IMR-90 (cell line): ENCODE measurements around the gene SPATS2L. TPM values are rescaled to one million over a fixed set of nuclear protein-coding genes. Genes with fewer than 3 reads are reported as not detected.

ENCODE experiments used
- ATAC-seq: fragments of 200-7000 bp; cut with Tn5 transposase; 2 replicates; pipeline ENCODE4 v1.9.1; 2020; ENCODE audit warnings: low read depth, mild to moderate bottlenecking, moderate library complexity
- BruUV-seq: library from RNA; stranded (reverse); fragments of 400-500 nt; replicated peaks from 2 replicates; lab custom pipeline; 2021; lab: Mats Ljungman, UMichigan
- CTCF ChIA-PET: fragments of 300-600 bp; formaldehyde crosslinking; extraction: SDS; loops from one replicate; lab custom pipeline; 2021; ENCODE audit warnings: antibody characterized with exemption; lab: Yijun Ruan, JAX
- POLR2A ChIA-PET: fragments of 300-600 bp; sonication (Branson Sonifier 250); formaldehyde crosslinking; loops from one replicate; lab custom pipeline; 2022; ENCODE audit warnings: antibody characterized with exemption; ENCODE audit not compliant: unreplicated experiment; lab: Charles Lee
- DNase-seq: peaks from one replicate; pipeline ENCODE4 v3.0.0; 2013
- H2AFZ ChIP-seq: replicated peaks from 2 replicates; pipeline ENCODE3; 2013; ENCODE audit warnings: low read length, mild to moderate bottlenecking; ENCODE audit not compliant: poor library complexity
- H2AK5ac ChIP-seq: 2 replicates; pipeline ENCODE4 v1.6.1; 2013; ENCODE audit warnings: low read depth, low read length, inconsistent platforms
- H2AK9ac ChIP-seq: replicated peaks from 2 replicates; pipeline ENCODE3; 2013; ENCODE audit warnings: mild to moderate bottlenecking, low read depth, low read length, moderate library complexity; ENCODE audit not compliant: poor library complexity
- H2BK120ac ChIP-seq: 2 replicates; pipeline ENCODE4 v1.6.1; 2013; ENCODE audit warnings: low read depth, low read length, inconsistent platforms
- H2BK15ac ChIP-seq: 3 replicates; pipeline ENCODE4 v1.6.1; 2013; ENCODE audit warnings: low read depth, low read length, inconsistent platforms
- H2BK20ac ChIP-seq: 2 replicates; pipeline ENCODE4 v1.6.1; 2013; ENCODE audit warnings: low read depth, mild to moderate bottlenecking, inconsistent platforms, low read length, moderate library complexity
- H2BK5ac ChIP-seq: 2 replicates; pipeline ENCODE4 v1.6.1; 2013; ENCODE audit warnings: mild to moderate bottlenecking, low read depth, low read length, inconsistent platforms; ENCODE audit not compliant: poor library complexity, severe bottlenecking
- H3K14ac ChIP-seq: replicated peaks from 2 replicates; pipeline ENCODE4 v1.6.1; 2013; ENCODE audit warnings: low read depth, low read length, inconsistent platforms
- H3K18ac ChIP-seq: 2 replicates; pipeline ENCODE4 v1.6.1; 2013; ENCODE audit warnings: low read depth, low read length, control low read depth
- H3K23ac ChIP-seq: 2 replicates; pipeline ENCODE4 v1.6.1; 2013; ENCODE audit warnings: low read depth, low read length, inconsistent platforms
- H3K27ac ChIP-seq: 2 replicates; pipeline ENCODE4 v1.5.1; 2013; ENCODE audit warnings: mild to moderate bottlenecking, control low read depth, low read length; ENCODE audit not compliant: insufficient read depth
- H3K27me3 ChIP-seq: 2 replicates; pipeline ENCODE4 v1.6.1; 2013; ENCODE audit warnings: low read length; ENCODE audit not compliant: control insufficient read depth, insufficient read depth
- H3K36me3 ChIP-seq: 2 replicates; pipeline ENCODE4 v1.6.1; 2013; ENCODE audit warnings: low read length, mixed read lengths; ENCODE audit not compliant: control insufficient read depth, insufficient read depth
- H3K4ac ChIP-seq: 2 replicates; pipeline ENCODE4 v1.6.1; 2013; ENCODE audit warnings: low read depth, low read length, inconsistent platforms
- H3K4me1 ChIP-seq: 2 replicates; pipeline ENCODE4 v1.6.1; 2013; ENCODE audit warnings: low read length, mixed read lengths; ENCODE audit not compliant: control insufficient read depth, insufficient read depth
- H3K4me2 ChIP-seq: 2 replicates; pipeline ENCODE4 v1.6.1; 2013; ENCODE audit warnings: low read depth, mild to moderate bottlenecking, control low read depth, low read length, moderate library complexity
- H3K4me3 ChIP-seq: 2 replicates; pipeline ENCODE4 v1.5.1; 2013; ENCODE audit warnings: low read depth, mild to moderate bottlenecking, control low read depth, low read length, moderate library complexity; ENCODE audit not compliant: insufficient read depth
- H3K56ac ChIP-seq: 2 replicates; pipeline ENCODE4 v1.6.1; 2013; ENCODE audit warnings: low read length, inconsistent platforms; ENCODE audit not compliant: insufficient read depth; ENCODE audit errors: extremely low read depth
- H3K79me1 ChIP-seq, 2 experiments: 2 replicates each; pipeline ENCODE4 v1.6.1; 2013; ENCODE audit warnings: low read length in 2 of 2, inconsistent platforms in 1 of 2, low read depth in 1 of 2
- H3K9ac ChIP-seq: 2 replicates; pipeline ENCODE4 v1.6.1; 2013; ENCODE audit warnings: low read depth, low read length, control low read depth
- H3K9me1 ChIP-seq: 2 replicates; pipeline ENCODE4 v1.6.1; 2013; ENCODE audit warnings: low read length, inconsistent platforms; ENCODE audit not compliant: insufficient read depth
- H3K9me3 ChIP-seq: 2 replicates; pipeline ENCODE4 v1.6.1; 2013; ENCODE audit warnings: low read length; ENCODE audit not compliant: control insufficient read depth, insufficient read depth
- H4K20me1 ChIP-seq: 2 replicates; pipeline ENCODE4 v1.6.1; 2013; ENCODE audit warnings: low read length, inconsistent platforms; ENCODE audit not compliant: insufficient read depth
- H4K5ac ChIP-seq: 2 replicates; pipeline ENCODE4 v1.6.1; 2013; ENCODE audit warnings: mild to moderate bottlenecking, low read depth, low read length, control low read depth
- H4K8ac ChIP-seq, 2 experiments: 2 replicates each; pipeline ENCODE4 v1.6.1; 2013; ENCODE audit warnings: low read depth in 2 of 2, low read length in 2 of 2, control low read depth in 1 of 2, inconsistent platforms in 1 of 2
- H4K91ac ChIP-seq: 2 replicates; pipeline ENCODE4 v1.6.1; 2013; ENCODE audit warnings: low read depth, low read length, inconsistent platforms; ENCODE audit not compliant: insufficient read depth
- BHLHE40 ChIP-seq: fragments of 150-350 bp; IDR thresholded peaks from 2 replicates; pipeline ENCODE4 v1.6.1; 2016; ENCODE audit warnings: mild to moderate bottlenecking, low read depth, low read length
- CHD1 ChIP-seq: IDR thresholded peaks from 2 replicates; pipeline ENCODE4 v1.6.1; 2012; ENCODE audit warnings: low read depth, low read length, improper control_type of control experiment
- ELK1 ChIP-seq: fragments of 150-350 bp; IDR thresholded peaks from 2 replicates; pipeline ENCODE4 v1.6.1; 2016; ENCODE audit warnings: low read depth, mild to moderate bottlenecking, low read length, moderate library complexity, borderline replicate concordance
- FOS ChIP-seq: fragments of 150-350 bp; IDR thresholded peaks from 2 replicates; pipeline ENCODE4 v1.6.1; 2016; ENCODE audit warnings: low read depth, low read length
- MAFK ChIP-seq: IDR thresholded peaks from 2 replicates; pipeline ENCODE4 v1.6.1; 2012; ENCODE audit warnings: low read depth, low read length, improper control_type of control experiment
- MAZ ChIP-seq: IDR thresholded peaks from 2 replicates; pipeline ENCODE4 v1.6.1; 2012; ENCODE audit warnings: low read depth, mild to moderate bottlenecking, low read length, improper control_type of control experiment, moderate library complexity, borderline replicate concordance
- MXI1 ChIP-seq: IDR thresholded peaks from 2 replicates; pipeline ENCODE4 v1.6.1; 2012; ENCODE audit warnings: low read depth, mild to moderate bottlenecking, low read length, moderate library complexity, borderline replicate concordance
- POLR2A ChIP-seq: IDR thresholded peaks from 2 replicates; pipeline ENCODE4 v1.6.1; 2012; ENCODE audit warnings: mild to moderate bottlenecking, low read depth, low read length
- RCOR1 ChIP-seq: IDR thresholded peaks from 2 replicates; pipeline ENCODE4 v1.6.1; 2012; ENCODE audit warnings: mild to moderate bottlenecking, low read length, improper control_type of control experiment; ENCODE audit not compliant: insufficient replicate concordance
- SMC3 ChIP-seq: fragments of 150-350 bp; IDR thresholded peaks from 2 replicates; pipeline ENCODE4 v1.6.1; 2016; ENCODE audit warnings: low read depth, mild to moderate bottlenecking, antibody characterized with exemption, low read length, moderate library complexity
- USF2 ChIP-seq: fragments of 150-350 bp; IDR thresholded peaks from 2 replicates; pipeline ENCODE4 v1.6.1; 2017; ENCODE audit warnings: mild to moderate bottlenecking, antibody characterized with exemption, low read length, low read depth
- WGBS, 2 experiments: methylation state at CpG; one replicate each; pipeline versions ENCODE4 v1.1.5 to v1.1.7; 2013; ENCODE audit warnings: missing lambda C conversion rate in 2 of 2; ENCODE audit not compliant: insufficient read length in 1 of 2; ENCODE audit errors: extremely low coverage in 2 of 2; 5-methylcytosine and 5-hydroxymethylcytosine counted together
- dilution Hi-C: fragments of 300-500 bp; cut with HindIII; formaldehyde crosslinking; loops from one replicate; pipeline ENCODE4 v1.14.3; 2018; ENCODE audit warnings: low sequenced_read_pairs; ENCODE audit not compliant: unreplicated experiment
- in situ Hi-C: fragments of 300-500 bp; cut with MboI; formaldehyde crosslinking; loops from 3 replicates; pipeline ENCODE4 v1.14.3; 2019; ENCODE audit warnings: low sequenced_read_pairs, inconsistent platforms, mixed read lengths
- intact Hi-C: fragments of 100-400 bp; cut with micrococcal nuclease; formaldehyde crosslinking; loops from 2 replicates; pipeline ENCODE4 v1.10.0; 2022
- polyA plus RNA-seq, 3 experiments: library from polyadenylated mRNA; depleted of rRNA; stranded (reverse); fragments of >200 nt; gene quantifications; 2 replicates each; pipeline ENCODE4 v1.2.3, GENCODE V29; 2012; ENCODE audit warnings: low replicate concordance in 1 of 3
- total RNA-seq: library from RNA; depleted of rRNA; stranded (reverse); fragments of >200 nt; gene quantifications from 2 replicates; pipeline ENCODE4 v1.2.3, GENCODE V29; 2012

Gene SPATS2L
- total and polyA plus RNA-seq, 2 of the 4 experiments (the other 2 are of a cell fraction), result 118 to 155 TPM

- Histone ChIP-seq H2AFZ (no peak overlapping the region), H3K4me2 (peak overlapping the region; percentile 75), H4K20me1 (peaks cover 9% of the 10 kb centered on the region), H3K79me1 (peaks cover 27 to 84% of the 10 kb centered on the region in 2 experiments), H3K23ac (peak overlapping the region; percentile 31; the same call in 1 of the 2 replicates), H4K8ac (peak overlapping the region in 1 of 2 experiments; percentile 46; a peak in 2 of 4 replicates), H4K91ac (no peak overlapping the region), H2AK5ac (peak overlapping the region; percentile 13; the same call in 1 of the 2 replicates), H3K4me3 (no peak overlapping the region), H3K27ac (peak overlapping the region; percentile 80; the same call in 1 of the 2 replicates), H3K9me3 (no peaks in the 10 kb centered on the region), H3K56ac (no peak overlapping the region; the same call in 1 of the 2 replicates), H2BK5ac (peak overlapping the region; percentile 82), H4K5ac (peak overlapping the region; percentile 70; the same call in 1 of the 2 replicates), H3K14ac (peak overlapping the region; percentile 48), H3K18ac (peak overlapping the region; percentile 72), H2BK120ac (peak overlapping the region; percentile 25; the same call in 1 of the 2 replicates), H3K36me3 (peaks cover 2% of the 10 kb centered on the region; the same call in 1 of the 2 replicates), H3K9me1 (peaks cover 14% of the 10 kb centered on the region; the same call in 1 of the 2 replicates), H3K4me1 (peaks cover 23% of the 10 kb centered on the region), H2BK20ac (peak overlapping the region; percentile 17), H2BK15ac (no peak overlapping the region), H3K4ac (peak overlapping the region; percentile 71), H2AK9ac (no peak overlapping the region), H3K9ac (no peak overlapping the region), H3K27me3 (no peaks in the 10 kb centered on the region)
- TF ChIP-seq MAZ (no peak), POLR2A (no peak), RCOR1 (no peak), SMC3 (no peak), USF2 (no peak), CHD1 (no peak), BHLHE40 (no peak), FOS (no peak), ELK1 (no peak), MXI1 (no peak; the same call in 1 of the 2 replicates), MAFK (no peak)
- dilution Hi-C loops (no loop called here), intact Hi-C loops (loop anchor here (5.0 kb wide), 1 partner anchor 380 kb away; no protein-coding TSS in a partner anchor), in situ Hi-C loops (no loop called here)
- POLR2A ChIA-PET, result no interaction called here
- WGBS, 2 experiments, result no CpG with 5 or more reads among the region's 1 CpG
- DNase-seq (peak; percentile 78), ATAC-seq (peak; percentile 88)
- BruUV-seq, result no TSS peak
- CTCF ChIA-PET, result no interaction called here
These were observed 50.4 kb downstream of the SPATS2L start for GRCh38 chr2:200356857-200357384.
